Measurements from ENCODE around the gene LRRK2.

Gene LRRK2

DNA sequence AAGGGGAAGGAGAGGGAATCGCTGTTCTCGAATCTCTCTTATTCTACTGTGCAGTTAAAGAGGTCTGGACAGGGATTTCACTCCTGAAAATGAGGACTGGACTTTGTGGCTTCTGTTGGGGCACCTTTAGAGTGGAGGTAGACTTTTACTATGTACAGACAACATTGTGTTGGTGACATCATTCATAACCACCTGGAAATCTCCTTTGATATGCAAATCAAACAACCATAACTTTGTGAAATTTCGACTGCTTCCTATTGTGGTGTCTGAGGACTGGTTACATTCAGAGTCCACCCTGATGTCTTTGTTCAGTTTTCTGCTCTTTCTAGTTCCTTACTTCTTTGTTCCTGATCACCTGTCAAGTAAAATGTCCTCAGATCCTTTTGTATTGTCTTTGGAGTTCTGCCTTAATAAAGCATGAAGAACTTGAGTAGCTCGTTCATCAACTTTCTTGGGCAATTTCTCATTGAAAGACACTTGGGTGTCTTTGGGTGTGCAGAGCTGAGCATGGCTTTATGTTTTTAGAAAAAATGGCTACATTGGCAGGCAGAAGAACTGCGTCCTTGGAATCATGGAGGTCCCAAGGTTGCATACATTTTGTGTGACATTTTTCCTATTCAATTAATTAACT is 29.8 kb downstream of the LRRK2 start:
- Histone ChIP-seq H3K4me1 (ENCODE audit: control insufficient read depth, insufficient read depth, low read length) (no peaks in the 10 kb centered on the region), H3K4me3 (ENCODE audit: low read depth, low read length) (no peak overlapping the region), H3K9me3 (ENCODE audit: control insufficient read depth, insufficient read depth, low read length) (no peaks in the 10 kb centered on the region), H3K27me3 (ENCODE audit: control insufficient read depth, insufficient read depth, low read length) (no peaks in the 10 kb centered on the region), H3K9ac (ENCODE audit: low read depth, low read length) (no peak overlapping the region), H3K36me3 (ENCODE audit: control insufficient read depth, insufficient read depth, low read length) (no peaks in the 10 kb centered on the region)

DNA sequence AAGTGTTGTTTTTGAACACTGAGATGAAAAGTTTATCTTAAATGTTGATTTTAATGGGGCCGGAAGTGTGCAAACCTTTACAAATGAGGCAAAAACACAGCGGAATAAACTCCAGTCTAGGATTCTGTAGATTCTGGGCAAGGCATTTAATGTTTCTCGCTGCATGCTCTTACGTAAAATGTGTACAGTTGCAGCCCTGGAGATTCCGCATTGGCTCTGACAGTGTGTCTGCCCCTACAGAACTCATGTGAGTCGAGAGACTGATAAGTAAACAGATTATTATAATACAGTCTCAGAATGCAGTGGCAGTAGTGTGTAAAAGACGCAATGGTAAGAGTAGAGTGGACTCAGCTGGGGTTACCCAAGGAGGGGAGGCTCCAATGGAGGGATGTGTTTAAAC is 33.6 kb downstream of the LRRK2 start:
- Histone ChIP-seq H3K4me3 (ENCODE audit: low read depth, low read length) (no peak overlapping the region), H3K9me3 (ENCODE audit: control insufficient read depth, insufficient read depth, low read length) (no peaks in the 10 kb centered on the region), H3K27me3 (ENCODE audit: control insufficient read depth, insufficient read depth, low read length) (no peaks in the 10 kb centered on the region), H3K9ac (ENCODE audit: low read depth, low read length) (no peak overlapping the region), H3K4me1 (ENCODE audit: control insufficient read depth, insufficient read depth, low read length) (no peaks in the 10 kb centered on the region), H3K36me3 (ENCODE audit: control insufficient read depth, insufficient read depth, low read length) (no peaks in the 10 kb centered on the region)

DNA sequence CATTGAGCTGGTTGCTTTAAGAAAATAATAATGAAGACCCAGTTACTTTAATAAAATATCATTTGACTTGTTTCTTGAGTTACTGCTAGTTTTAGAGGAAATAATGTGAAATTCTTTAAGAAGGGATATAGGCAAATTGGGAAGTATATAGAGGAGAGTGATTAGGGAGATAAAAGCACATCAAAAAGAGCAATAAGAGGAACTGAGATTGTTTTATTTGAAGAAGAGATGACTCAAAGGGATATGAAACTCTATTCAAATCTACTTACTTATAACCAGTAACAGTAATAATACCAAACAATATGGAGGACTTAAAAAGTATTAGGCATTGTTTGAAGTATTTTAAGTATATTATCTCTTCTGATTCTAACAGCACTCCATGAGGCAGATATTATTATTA is 37.1 kb downstream of the LRRK2 start:
- Histone ChIP-seq H3K36me3 (ENCODE audit: control insufficient read depth, insufficient read depth, low read length) (no peaks in the 10 kb centered on the region), H3K9ac (ENCODE audit: low read depth, low read length) (no peak overlapping the region), H3K4me3 (ENCODE audit: low read depth, low read length) (no peak overlapping the region), H3K27me3 (ENCODE audit: control insufficient read depth, insufficient read depth, low read length) (no peaks in the 10 kb centered on the region), H3K4me1 (ENCODE audit: control insufficient read depth, insufficient read depth, low read length) (no peaks in the 10 kb centered on the region), H3K9me3 (ENCODE audit: control insufficient read depth, insufficient read depth, low read length) (no peaks in the 10 kb centered on the region)

DNA sequence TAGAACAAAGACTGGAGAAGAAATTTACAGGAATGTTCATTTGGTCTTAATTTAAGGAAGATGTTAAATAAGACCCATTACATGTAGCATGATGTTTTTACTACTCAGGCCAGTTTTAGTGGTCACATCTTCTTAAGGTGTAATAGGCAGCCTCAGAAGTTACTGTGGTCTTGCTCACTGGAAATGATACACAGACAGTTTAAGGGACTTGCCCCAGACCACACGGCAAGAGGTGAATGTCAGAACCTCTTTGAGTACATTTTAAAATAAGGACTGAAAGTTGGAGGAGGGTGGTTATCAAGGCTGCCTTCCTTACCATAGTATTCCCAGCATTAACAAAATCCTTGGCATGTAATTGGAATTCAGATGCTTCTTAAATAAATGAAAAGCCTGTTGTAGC is 37.9 kb downstream of the LRRK2 start:
- Histone ChIP-seq H3K9ac (ENCODE audit: low read depth, low read length) (no peak overlapping the region), H3K27me3 (ENCODE audit: control insufficient read depth, insufficient read depth, low read length) (no peaks in the 10 kb centered on the region), H3K36me3 (ENCODE audit: control insufficient read depth, insufficient read depth, low read length) (no peaks in the 10 kb centered on the region), H3K4me1 (ENCODE audit: control insufficient read depth, insufficient read depth, low read length) (no peaks in the 10 kb centered on the region), H3K9me3 (ENCODE audit: control insufficient read depth, insufficient read depth, low read length) (no peaks in the 10 kb centered on the region), H3K4me3 (ENCODE audit: low read depth, low read length) (no peak overlapping the region)

DNA sequence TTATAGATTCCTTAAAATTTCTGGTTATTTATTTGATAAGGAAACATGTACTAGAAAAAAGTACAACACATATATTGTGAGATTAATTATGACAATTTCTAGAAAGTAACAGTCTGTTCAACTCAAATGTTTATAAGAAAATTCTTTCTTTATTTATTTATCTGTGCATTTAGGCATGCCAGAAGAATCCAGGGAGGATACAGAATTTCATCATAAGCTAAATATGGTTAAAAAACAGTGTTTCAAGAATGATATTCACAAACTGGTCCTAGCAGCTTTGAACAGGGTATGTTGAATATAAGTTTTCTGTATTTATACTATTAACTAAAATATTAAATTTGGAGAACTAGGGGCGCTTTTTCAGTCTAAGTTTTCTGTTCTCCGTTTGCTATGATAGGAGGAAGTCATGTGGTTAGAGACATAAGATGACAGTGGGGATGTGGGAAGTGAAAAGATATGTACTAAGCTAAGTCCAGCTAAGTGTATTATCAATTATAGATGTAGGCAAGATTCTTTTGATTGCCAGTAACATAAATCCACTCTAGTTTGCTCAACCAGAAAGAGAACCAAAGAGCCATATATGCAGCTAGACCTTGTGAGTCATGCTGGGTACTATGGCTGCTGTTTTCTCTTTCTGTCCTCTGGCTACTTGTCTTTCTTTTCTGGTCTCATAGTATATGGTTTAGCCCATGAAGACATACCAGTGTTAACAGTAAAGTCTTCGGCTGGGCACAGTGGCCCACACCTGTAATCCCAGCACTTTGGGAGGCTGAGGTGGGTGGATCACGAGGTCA is 39.0 kb downstream of the LRRK2 start:
- Histone ChIP-seq H3K4me3 (ENCODE audit: low read depth, low read length) (no peak overlapping the region), H3K27me3 (ENCODE audit: control insufficient read depth, insufficient read depth, low read length) (no peaks in the 10 kb centered on the region), H3K9ac (ENCODE audit: low read depth, low read length) (no peak overlapping the region), H3K36me3 (ENCODE audit: control insufficient read depth, insufficient read depth, low read length) (no peaks in the 10 kb centered on the region), H3K4me1 (ENCODE audit: control insufficient read depth, insufficient read depth, low read length) (no peaks in the 10 kb centered on the region), H3K9me3 (ENCODE audit: control insufficient read depth, insufficient read depth, low read length) (no peaks in the 10 kb centered on the region)

DNA sequence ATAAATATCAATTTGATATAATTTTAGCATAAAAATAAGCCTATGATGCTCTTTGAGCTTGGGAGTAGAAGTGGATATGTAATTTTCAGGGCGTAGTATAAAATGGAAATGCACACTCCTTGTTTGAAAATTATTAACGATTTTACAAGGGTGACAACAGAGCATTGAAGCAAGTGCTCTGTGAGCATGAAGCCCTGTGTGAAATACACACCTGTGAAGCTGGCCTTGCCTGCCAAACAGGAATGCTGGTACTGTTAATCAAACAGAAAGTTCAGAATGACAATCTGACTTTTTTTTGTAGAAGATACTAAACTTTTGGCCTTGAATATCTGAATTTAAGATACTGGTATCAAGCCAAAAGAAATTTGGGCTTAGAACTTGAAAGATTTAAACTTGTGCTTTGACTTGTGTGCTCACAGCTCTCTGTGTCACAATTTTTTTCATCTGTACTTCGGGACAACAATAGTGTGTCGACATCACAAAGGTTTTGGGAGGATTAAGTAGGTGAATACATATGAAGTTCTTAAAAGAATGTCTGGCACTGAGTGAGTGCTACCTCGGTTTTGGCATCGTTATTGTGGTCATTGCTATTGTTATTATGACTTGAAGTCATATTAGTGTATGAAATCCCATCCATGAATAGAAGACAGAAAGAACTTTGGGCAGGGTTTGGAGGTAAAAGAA is 47.3 kb downstream of the LRRK2 start:
- Histone ChIP-seq H3K4me1 (ENCODE audit: control insufficient read depth, insufficient read depth, low read length) (no peaks in the 10 kb centered on the region), H3K27me3 (ENCODE audit: control insufficient read depth, insufficient read depth, low read length) (no peaks in the 10 kb centered on the region), H3K9ac (ENCODE audit: low read depth, low read length) (no peak overlapping the region), H3K9me3 (ENCODE audit: control insufficient read depth, insufficient read depth, low read length) (no peaks in the 10 kb centered on the region), H3K36me3 (ENCODE audit: control insufficient read depth, insufficient read depth, low read length) (no peaks in the 10 kb centered on the region), H3K4me3 (ENCODE audit: low read depth, low read length) (no peak overlapping the region)

DNA sequence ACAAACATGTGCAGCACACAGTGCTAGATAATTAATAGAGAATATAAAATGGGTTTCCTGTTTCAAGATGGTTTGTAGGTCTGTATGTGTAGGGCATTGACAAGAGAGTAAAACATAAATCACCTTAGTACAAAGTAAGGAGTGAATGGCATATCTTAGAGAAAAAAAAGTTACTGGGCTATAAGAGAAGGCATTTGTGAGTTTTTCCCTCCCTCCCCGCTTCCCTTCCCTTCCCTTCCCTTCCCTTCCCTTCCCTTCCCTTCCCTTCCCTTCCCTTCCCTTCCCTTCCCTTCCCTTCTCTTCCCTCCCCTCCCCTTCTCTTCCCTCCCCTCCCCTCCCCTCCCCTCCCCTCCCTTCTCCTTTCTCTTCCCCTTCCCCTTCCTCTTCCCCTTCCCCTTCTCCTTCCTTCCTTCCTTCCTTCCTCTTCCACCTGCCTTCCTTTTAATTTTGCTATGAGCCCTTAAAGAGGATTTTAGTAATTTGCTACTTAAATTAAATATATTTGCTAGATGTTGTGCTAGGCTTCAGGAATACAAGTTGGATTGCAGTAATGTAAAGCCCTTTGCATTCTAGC is 57.1 kb downstream of the LRRK2 start:
- Histone ChIP-seq H3K4me3 (ENCODE audit: low read depth, low read length) (no peak overlapping the region), H3K4me1 (ENCODE audit: control insufficient read depth, insufficient read depth, low read length) (no peaks in the 10 kb centered on the region), H3K36me3 (ENCODE audit: control insufficient read depth, insufficient read depth, low read length) (no peaks in the 10 kb centered on the region), H3K27me3 (ENCODE audit: control insufficient read depth, insufficient read depth, low read length) (no peaks in the 10 kb centered on the region), H3K9ac (ENCODE audit: low read depth, low read length) (no peak overlapping the region), H3K9me3 (ENCODE audit: control insufficient read depth, insufficient read depth, low read length) (no peaks in the 10 kb centered on the region)

DNA sequence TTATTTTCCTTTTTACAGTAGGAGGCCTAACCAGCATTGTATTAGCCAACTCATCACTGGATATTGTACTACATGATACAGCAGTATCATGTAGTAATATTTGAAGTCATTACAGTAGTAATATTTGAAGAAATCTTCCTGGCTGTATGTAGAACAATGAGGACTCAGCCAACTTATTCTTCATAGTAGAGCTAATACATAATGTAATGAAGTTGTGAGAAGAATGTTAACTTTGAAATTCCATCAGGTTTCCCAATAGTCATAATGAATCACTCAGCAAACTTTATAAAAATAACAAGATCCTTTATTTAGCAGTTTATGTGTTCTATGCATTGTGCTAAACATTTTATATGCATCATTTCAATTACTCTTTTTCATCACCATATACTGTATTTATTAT is 61.8 kb downstream of the LRRK2 start:
- Histone ChIP-seq H3K27me3 (ENCODE audit: control insufficient read depth, insufficient read depth, low read length) (no peaks in the 10 kb centered on the region), H3K9ac (ENCODE audit: low read depth, low read length) (no peak overlapping the region), H3K36me3 (ENCODE audit: control insufficient read depth, insufficient read depth, low read length) (no peaks in the 10 kb centered on the region), H3K9me3 (ENCODE audit: control insufficient read depth, insufficient read depth, low read length) (no peaks in the 10 kb centered on the region), H3K4me1 (ENCODE audit: control insufficient read depth, insufficient read depth, low read length) (no peaks in the 10 kb centered on the region), H3K4me3 (ENCODE audit: low read depth, low read length) (no peak overlapping the region)

DNA sequence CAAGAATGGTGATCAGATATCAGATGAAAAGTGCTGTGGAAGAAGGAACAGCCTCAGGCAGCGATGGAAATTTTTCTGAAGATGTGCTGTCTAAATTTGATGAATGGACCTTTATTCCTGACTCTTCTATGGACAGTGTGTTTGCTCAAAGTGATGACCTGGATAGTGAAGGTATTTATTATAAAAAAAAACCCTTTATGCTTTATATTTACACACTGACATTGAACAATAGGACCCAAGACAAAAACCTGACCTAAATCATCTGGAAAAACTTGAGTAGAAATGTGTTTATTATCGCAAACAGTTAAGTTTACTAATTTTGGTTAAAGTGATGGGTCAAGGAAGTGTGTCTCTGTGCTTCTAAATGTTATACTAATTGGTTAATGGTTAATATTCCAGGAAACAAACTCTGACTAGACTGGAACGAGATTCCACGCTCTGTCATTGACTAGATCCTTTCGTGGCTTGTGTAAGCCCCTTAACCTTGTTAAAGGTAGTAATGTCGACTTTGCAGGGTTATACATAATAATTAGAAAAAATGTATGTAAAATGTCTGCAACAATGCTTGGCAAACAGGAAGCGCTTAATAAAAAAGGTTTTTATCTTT is 62.7 kb downstream of the LRRK2 start:
- Histone ChIP-seq H3K27me3 (ENCODE audit: control insufficient read depth, insufficient read depth, low read length) (no peaks in the 10 kb centered on the region), H3K36me3 (ENCODE audit: control insufficient read depth, insufficient read depth, low read length) (no peaks in the 10 kb centered on the region), H3K4me1 (ENCODE audit: control insufficient read depth, insufficient read depth, low read length) (no peaks in the 10 kb centered on the region), H3K9ac (ENCODE audit: low read depth, low read length) (no peak overlapping the region), H3K9me3 (ENCODE audit: control insufficient read depth, insufficient read depth, low read length) (no peaks in the 10 kb centered on the region), H3K4me3 (ENCODE audit: low read depth, low read length) (no peak overlapping the region)

DNA sequence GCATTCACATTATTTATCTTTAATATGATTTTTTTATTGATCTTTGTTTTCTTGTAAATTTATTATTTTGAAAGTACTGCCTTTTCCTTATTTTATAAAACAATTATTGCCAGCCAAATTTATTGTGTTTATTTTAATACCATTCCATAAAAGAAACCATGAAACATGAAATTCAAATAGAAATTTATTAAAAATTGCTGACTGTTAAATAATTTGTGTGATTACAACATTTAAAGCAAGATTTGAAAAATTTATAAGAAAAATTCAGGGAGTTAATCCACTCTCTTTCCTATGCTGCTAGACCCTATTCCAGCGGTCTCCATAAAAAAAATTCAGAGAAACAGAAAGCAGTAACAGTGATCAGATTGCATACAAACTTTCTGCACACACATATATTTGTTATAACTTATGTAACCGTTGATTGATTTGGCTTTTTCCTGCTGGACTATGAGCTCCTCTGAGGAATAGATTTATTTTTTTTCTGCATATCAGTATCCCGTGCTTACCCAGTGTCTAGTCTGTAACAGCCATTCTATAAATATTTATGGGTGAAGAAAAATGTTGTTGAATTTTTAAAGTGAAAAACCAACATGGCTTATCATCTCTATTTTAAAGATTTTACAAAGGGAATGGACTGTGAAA is 68.1 kb downstream of the LRRK2 start:
- Histone ChIP-seq H3K4me1 (ENCODE audit: control insufficient read depth, insufficient read depth, low read length) (no peaks in the 10 kb centered on the region), H3K36me3 (ENCODE audit: control insufficient read depth, insufficient read depth, low read length) (no peaks in the 10 kb centered on the region), H3K4me3 (ENCODE audit: low read depth, low read length) (no peak overlapping the region), H3K9me3 (ENCODE audit: control insufficient read depth, insufficient read depth, low read length) (no peaks in the 10 kb centered on the region), H3K9ac (ENCODE audit: low read depth, low read length) (no peak overlapping the region), H3K27me3 (ENCODE audit: control insufficient read depth, insufficient read depth, low read length) (no peaks in the 10 kb centered on the region)

DNA sequence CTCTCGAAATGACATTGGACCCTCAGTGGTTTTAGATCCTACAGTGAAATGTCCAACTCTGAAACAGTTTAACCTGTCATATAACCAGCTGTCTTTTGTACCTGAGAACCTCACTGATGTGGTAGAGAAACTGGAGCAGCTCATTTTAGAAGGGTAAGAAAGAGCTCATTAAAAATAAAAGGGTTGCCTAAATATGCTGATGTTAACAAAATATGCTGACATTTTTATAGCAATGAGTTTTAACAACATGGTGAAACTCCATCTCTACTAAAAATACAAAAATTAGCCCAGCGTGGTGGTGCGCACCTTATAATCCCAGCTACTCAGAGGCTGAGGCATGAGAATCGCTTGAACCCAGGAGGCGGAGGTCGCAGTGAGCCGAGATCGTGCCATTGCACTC is 73.5 kb downstream of the LRRK2 start:
- Histone ChIP-seq H3K4me1 (ENCODE audit: control insufficient read depth, insufficient read depth, low read length) (no peaks in the 10 kb centered on the region), H3K27me3 (ENCODE audit: control insufficient read depth, insufficient read depth, low read length) (no peaks in the 10 kb centered on the region), H3K4me3 (ENCODE audit: low read depth, low read length) (no peak overlapping the region), H3K9me3 (ENCODE audit: control insufficient read depth, insufficient read depth, low read length) (no peaks in the 10 kb centered on the region), H3K9ac (ENCODE audit: low read depth, low read length) (no peak overlapping the region), H3K36me3 (ENCODE audit: control insufficient read depth, insufficient read depth, low read length) (no peaks in the 10 kb centered on the region)

Measured in iPS-15b (cell line).